Esophagus muscularis mucosa (tissue), 4 donors: Measurements from ENCODE around the gene PRKD2. TPM values are rescaled to one million over a fixed set of nuclear protein-coding genes. Genes with fewer than 3 reads are reported as not detected.
"Not testable (repeated sequence)": the region's sequence is repeated elsewhere in the genome, so short reads cannot be mapped to it uniquely, and the experiment has no call there.

Source experiments
- DNase-seq: peaks from one replicate; pipeline ENCODE4 v3.0.0-alpha.2; 2017; ENCODE audit errors: extremely low spot score
- H3K27ac ChIP-seq, 4 donors: fragments of 200-600 bp; sonication (generic); replicated peaks in 1 of 4; 1 replicate in 3 of 4; 2 replicates in 1 of 4; pipeline ENCODE4 v1.5.1; 2016 to 2019; ENCODE audit warnings: mild to moderate bottlenecking in 1 of 4
- H3K27me3 ChIP-seq, 4 donors: fragments of 200-600 bp; sonication (generic); one replicate each; pipeline versions ENCODE4 v1.5.1 to v1.6.0; 2016 to 2019
- H3K36me3 ChIP-seq, 4 donors: fragments of 200-600 bp; sonication (generic); one replicate each; pipeline ENCODE4 v1.5.1; 2016 to 2019
- H3K4me1 ChIP-seq, 4 donors: fragments of 200-600 bp; sonication (generic); one replicate each; pipeline ENCODE4 v1.5.1; 2016 to 2019
- H3K4me3 ChIP-seq, 4 donors: fragments of 200-600 bp; sonication (generic); 1 replicate in 2 of 4; 2 replicates in 2 of 4; pipeline ENCODE4 v1.5.1; 2016 to 2019; ENCODE audit warnings: mild to moderate bottlenecking in 4 of 4, moderate library complexity in 1 of 4
- H3K9me3 ChIP-seq, 4 donors: fragments of 200-600 bp; sonication (generic); 1 replicate in 3 of 4; 2 replicates in 1 of 4; pipeline ENCODE4 v1.5.1; 2016 to 2019
- CTCF ChIP-seq, 3 experiments: fragments of 200-600 bp in 2 of 3; fragments of 450-650 bp in 1 of 3; sonication (generic) in 2 of 3; IDR thresholded peaks; one replicate each; pipeline ENCODE4 v1.5.1; 2017 to 2019; ENCODE audit warnings: antibody characterized with exemption in 3 of 3, mild to moderate bottlenecking in 2 of 3, moderate library complexity in 1 of 3
- EP300 ChIP-seq: sonication (generic); formaldehyde crosslinking; IDR thresholded peaks from one replicate; pipeline ENCODE4 v1.6.1; 2017; ENCODE audit warnings: antibody characterized with exemption
- POLR2A ChIP-seq: fragments of 450-650 bp; IDR thresholded peaks from one replicate; pipeline ENCODE4 v1.6.1; 2017; ENCODE audit warnings: antibody characterized with exemption, moderate library complexity, mild to moderate bottlenecking, low read depth
- POLR2AphosphoS5 ChIP-seq, 2 donors: sonication (generic); formaldehyde crosslinking; IDR thresholded peaks; one replicate each; pipeline ENCODE4 v1.6.1; 2017; ENCODE audit warnings: antibody characterized with exemption in 2 of 2
- WGBS: methylation state at CpG from one replicate; pipeline ENCODE4 v1.1.5; 2018; 5-methylcytosine and 5-hydroxymethylcytosine counted together
- intact Hi-C: fragments of 100-400 bp; cut with DNase I; formaldehyde crosslinking; loops from one replicate; pipeline ENCODE4 v1.15.1; 2023
- total RNA-seq, 4 donors: library from RNA; depleted of rRNA; stranded (reverse); fragments of >200 nt; gene quantifications; one replicate each; pipeline versions ENCODE4 v1.1.0 to v1.2.1, GENCODE V29; 2016

The PRKD2 gene
- total RNA-seq, result 10 to 100 TPM; 12.8 to 33.3 (median 22.4) TPM

DNA sequence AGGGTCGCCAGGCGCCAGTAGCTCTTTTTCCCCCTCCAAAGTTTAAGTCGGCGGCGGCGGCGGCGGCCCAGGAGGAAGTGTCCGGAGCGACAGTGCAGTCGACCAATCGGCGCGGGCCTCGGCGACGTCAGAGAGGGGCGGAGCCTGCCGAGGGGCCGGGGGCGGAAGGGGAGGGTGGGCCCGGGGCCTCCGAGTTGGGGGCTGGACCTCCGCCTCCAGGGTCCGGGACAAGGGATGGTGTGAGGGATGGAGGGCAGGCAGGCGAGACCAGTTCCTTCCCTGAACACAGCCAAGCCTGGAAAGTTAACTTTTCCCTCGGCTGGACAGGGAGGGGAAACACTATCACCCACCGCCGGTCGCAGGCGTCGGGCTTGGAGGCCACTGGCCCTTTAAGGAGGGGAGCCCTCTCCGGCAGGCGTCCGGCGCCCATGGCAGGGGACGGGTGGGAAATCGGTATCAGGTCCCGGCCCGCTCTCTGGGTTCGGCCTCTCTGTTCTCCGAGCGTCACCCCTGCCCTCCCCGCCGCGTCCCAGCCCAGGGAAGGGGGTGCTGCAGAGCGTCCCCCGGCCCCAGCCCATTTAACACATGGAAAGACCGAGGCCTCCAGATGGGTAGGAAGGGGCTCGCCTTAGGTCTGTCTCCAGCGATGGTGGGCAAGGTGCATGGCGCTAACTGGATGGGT, at the start of gene PRKD2:
Gene PRKD2, minus strand, starts transcription at position 81 of the 682 bp plus-strand sequence. CDS start 744 bp downstream, outside the sequence.
- TF ChIP-seq CTCF (IDR thresholded peaks at IDR 0.05) (no peak), POLR2AphosphoS5 (IDR thresholded peaks at IDR 0.05) (peak; percentile 77 to 82)
- DNase-seq, result peak; percentile 97
- peak within 1 kb of the TSS; percentile 67 to 95 (median 76) for H3K4me3 ChIP-seq
- intact Hi-C loops, result no loop called here
- WGBS, result 0% methylated on average over 9 of the region's 52 CpGs
- peaks cover 28 to 57% (median 47%) of the 10 kb centered on the region in 4 donors for H3K4me1 ChIP-seq
- no peaks in the 10 kb centered on the region for H3K9me3 ChIP-seq
- peaks cover 16 to 30% (median 27%) of the 10 kb centered on the region in 4 donors for H3K36me3 ChIP-seq
- peak within 1 kb of the TSS; percentile 85 to 93 (median 88) for H3K27ac ChIP-seq
- H3K27me3 ChIP-seq, result no peaks in the 10 kb centered on the region

- Histone ChIP-seq H3K4me3 (no peak overlapping the region), H3K9me3 (no peaks in the 10 kb centered on the region), H3K36me3 (no peaks in the 10 kb centered on the region), H3K4me1 (peaks cover 4 to 26% (median 14%) of the 10 kb centered on the region in 4 donors), H3K27me3 (no peaks in the 10 kb centered on the region), H3K27ac (no peak overlapping the region)
- DNase-seq, result no peak
- intact Hi-C loops, result no loop called here
- 84% methylated on average over 11 of the region's 11 CpGs for WGBS
- no peak for TF ChIP-seq EP300
- no peak for TF ChIP-seq CTCF (IDR thresholded peaks at IDR 0.05)
- no peak for TF ChIP-seq POLR2A
- TF ChIP-seq POLR2AphosphoS5 (IDR thresholded peaks at IDR 0.05), result no peak
Measured at GRCh38 chr19:46764817-46765291, 47.9 kb upstream of the PRKD2 start.

DNA sequence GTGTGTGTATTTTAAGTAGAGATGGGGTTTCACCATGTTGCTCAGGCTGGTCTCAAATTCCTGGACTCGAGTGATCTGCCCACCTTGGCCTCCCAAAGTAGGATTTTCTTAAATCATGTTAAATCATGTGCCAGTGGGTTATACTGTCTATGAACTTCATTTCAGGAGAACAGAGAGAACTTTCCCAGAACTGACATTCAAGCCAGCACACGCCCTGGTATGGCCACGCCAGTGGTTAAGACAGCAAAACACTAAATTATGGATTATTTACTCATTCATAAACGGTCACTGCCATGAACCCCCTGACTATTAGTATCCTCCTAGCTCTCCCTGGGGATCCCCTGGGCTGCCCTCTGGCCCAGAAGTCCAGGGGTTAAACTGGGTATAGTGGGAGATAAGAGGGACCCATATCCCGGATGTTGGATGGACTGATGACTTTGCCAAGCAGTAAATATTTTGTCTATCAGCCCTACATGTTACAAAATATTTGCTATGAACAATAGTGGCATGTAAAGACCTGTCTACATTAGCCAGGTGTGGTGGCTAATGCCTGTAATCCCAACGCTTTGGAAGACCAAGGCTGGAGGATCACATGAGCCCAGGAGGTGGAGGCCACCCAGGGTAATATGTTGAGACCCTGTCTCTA, 45.5 kb upstream of the PRKD2 start:
- no peak for DNase-seq
- Histone ChIP-seq H3K27me3 (no peaks in the 10 kb centered on the region), H3K4me3 (no peak overlapping the region), H3K4me1 (peaks cover 4 to 32% (median 27%) of the 10 kb centered on the region in 4 donors), H3K27ac (no peak overlapping the region), H3K36me3 (peaks cover 0 to 4% (median 2%) of the 10 kb centered on the region in 4 donors), H3K9me3 (no peaks in the 10 kb centered on the region)
- intact Hi-C loops, result no loop called here
- TF ChIP-seq EP300 (no peak), POLR2A (no peak), CTCF (IDR thresholded peaks at IDR 0.05) (no peak), POLR2AphosphoS5 (IDR thresholded peaks at IDR 0.05) (no peak)
- 82% methylated on average over 6 of the region's 6 CpGs for WGBS

DNA sequence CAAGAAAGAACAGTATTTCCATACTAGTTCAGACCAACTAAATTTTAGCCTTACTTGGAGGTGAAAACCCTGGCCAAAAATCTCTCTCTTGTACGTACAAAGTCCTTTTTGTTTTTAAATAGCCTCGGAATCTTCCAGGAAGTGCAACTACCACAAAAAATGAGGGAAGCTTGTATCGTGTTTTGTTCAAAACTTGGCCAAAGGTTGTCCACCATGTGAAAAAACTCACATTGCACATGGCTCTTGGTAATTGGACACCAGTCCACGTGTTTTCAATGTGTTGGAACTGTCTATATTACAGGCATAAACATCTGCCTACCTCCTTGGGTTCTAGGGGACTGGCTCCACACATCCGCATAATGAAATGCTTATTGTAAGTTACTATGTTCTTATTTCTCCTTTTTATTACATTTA, 44.5 kb upstream of the PRKD2 start:
- Histone ChIP-seq H3K4me3 (no peak overlapping the region), H3K27me3 (no peaks in the 10 kb centered on the region), H3K4me1 (peaks cover 4 to 41% (median 33%) of the 10 kb centered on the region in 4 donors), H3K27ac (peak overlapping the region; percentile 60 to 86 (median 73)), H3K9me3 (no peaks in the 10 kb centered on the region), H3K36me3 (peaks cover 0 to 13% (median 10%) of the 10 kb centered on the region in 4 donors)
- no peak for DNase-seq
- 43% methylated on average over 5 of the region's 5 CpGs for WGBS
- intact Hi-C loops, result no loop called here
- TF ChIP-seq EP300 (no peak), POLR2AphosphoS5 (IDR thresholded peaks at IDR 0.05) (no peak), CTCF (IDR thresholded peaks at IDR 0.05) (no peak)

DNA sequence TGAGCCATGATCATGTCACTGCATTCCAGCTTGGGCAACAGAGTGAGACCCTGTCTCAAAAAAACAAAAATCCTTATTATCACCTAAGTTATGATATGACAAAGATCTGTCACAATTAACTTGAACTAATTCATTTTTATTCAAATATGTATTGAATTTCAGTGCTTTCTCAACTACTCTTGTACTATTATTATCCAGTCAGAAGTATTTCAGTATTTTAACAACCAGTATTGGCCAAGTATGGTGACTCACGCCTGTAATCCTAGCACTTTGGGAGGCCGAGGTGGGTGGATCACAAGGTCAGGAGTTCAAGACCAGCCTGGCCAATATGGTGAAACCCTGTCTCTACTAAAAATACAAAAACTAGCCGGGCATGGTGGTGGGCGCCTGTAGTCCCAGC, 44.0 kb upstream of the PRKD2 start:
- Histone ChIP-seq H3K4me1 (peaks cover 4 to 44% (median 36%) of the 10 kb centered on the region in 4 donors), H3K27ac (peak overlapping the region; percentile 60 to 86 (median 73)), H3K36me3 (peaks cover 0 to 18% (median 14%) of the 10 kb centered on the region in 4 donors)
- H3K4me3 ChIP-seq, H3K9me3 ChIP-seq, intact Hi-C loops, H3K27me3 ChIP-seq, DNase-seq: not testable (repeated sequence)
- WGBS, result 66% methylated on average over 4 of the region's 4 CpGs
